GM12891 (cell line): ENCODE measurements around the gene CFHR4.

Experiments
- POLR2A ChIP-seq: IDR thresholded peaks from 2 replicates; pipeline ENCODE4 v1.6.1; 2011; ENCODE audit warnings: low read depth, low read length, control low read depth
- POLR2AphosphoS5 ChIP-seq: IDR thresholded peaks from 2 replicates; pipeline ENCODE4 v1.6.1; 2011; ENCODE audit warnings: low read depth, low read length, control low read depth
- POU2F2 ChIP-seq: IDR thresholded peaks from 2 replicates; pipeline ENCODE4 v1.6.1; 2011; ENCODE audit warnings: low read depth, mild to moderate bottlenecking, control low read depth, low read length, moderate library complexity
- TAF1 ChIP-seq: IDR thresholded peaks from 2 replicates; pipeline ENCODE4 v1.6.1; 2011; ENCODE audit warnings: low read depth, low read length, control low read depth

DNA sequence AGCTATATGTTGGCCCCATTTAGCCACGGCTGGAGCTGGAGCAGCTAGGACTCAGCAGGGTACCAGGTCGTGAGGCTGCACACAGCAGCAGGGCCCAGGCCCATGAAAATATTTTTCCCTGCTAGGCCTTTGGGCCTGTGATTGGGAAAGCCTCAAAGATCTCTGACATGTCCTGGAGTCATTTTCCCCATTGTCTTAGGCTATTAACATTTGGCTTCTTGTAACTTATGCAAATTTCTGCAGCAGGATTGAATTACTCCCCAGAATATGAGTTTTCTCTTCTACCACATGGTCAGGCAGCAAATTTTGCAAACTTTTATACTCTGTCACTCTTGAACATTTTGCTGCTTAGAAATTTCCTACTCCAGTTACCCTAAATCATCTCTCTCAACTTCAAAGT is 66.9 kb downstream of the CFHR4 start:
- TF ChIP-seq POLR2AphosphoS5 (no peak), POLR2A (no peak), TAF1 (no peak), POU2F2 (no peak)
